Measurements from ENCODE around the gene B3GNT7.

- TF ChIP-seq CTCF (conservative IDR thresholded peaks at IDR 0.05; ENCODE audit: low read depth, low read length) (no peak), POLR2A (IDR thresholded peaks at IDR 0.05; ENCODE audit: low read depth, low read length) (no peak), CHD1 (IDR thresholded peaks at IDR 0.05; ENCODE audit: low read depth, low read length) (no peak)
Observed at GRCh38 chr2:231370429-231370748, 25.1 kb upstream of the B3GNT7 start.

All from IMR-90 (cell line).